Left ventricle myocardium inferior (tissue), 1 donor: ENCODE results near the gene KRTCAP2. TPM values are rescaled to one million over a fixed set of nuclear protein-coding genes. Genes with fewer than 3 reads are reported as not detected.

Experiments used
- DNase-seq: peaks from one replicate; pipeline ENCODE4 v3.0.0-alpha.2; 2020
- H3K27ac ChIP-seq: fragments of 200-600 bp; replicated peaks from 2 replicates; pipeline ENCODE4 v1.8.0; 2021
- H3K27me3 ChIP-seq: fragments of 200-600 bp; 2 replicates; pipeline ENCODE4 v1.8.0; 2021; ENCODE audit warnings: low read depth
- H3K36me3 ChIP-seq: fragments of 200-600 bp; 2 replicates; pipeline ENCODE4 v1.8.0; 2021
- H3K4me1 ChIP-seq: fragments of 200-600 bp; 2 replicates; pipeline ENCODE4 v1.8.0; 2021
- H3K4me3 ChIP-seq: fragments of 200-600 bp; 2 replicates; pipeline ENCODE4 v1.8.0; 2021; ENCODE audit warnings: mild to moderate bottlenecking, moderate library complexity
- H3K9me3 ChIP-seq: fragments of 200-600 bp; replicated peaks from 2 replicates; pipeline ENCODE4 v1.8.0; 2021
- intact Hi-C: fragments of 100-400 bp; cut with micrococcal nuclease; formaldehyde crosslinking; loops from one replicate; pipeline ENCODE4 v1.11.0; 2022
- total RNA-seq: library from RNA; stranded (reverse); fragmentation: NEBNext Ultra II Directional; extraction: Animal tissue kit (Norgen Biotek cat#: 25700); gene quantifications from one replicate; pipeline ENCODE4 v1.2.1, GENCODE V29; 2021
- TF ChIP-seq, protein P1 (sequence below): fragments of 200-600 bp; IDR thresholded peaks from 2 replicates; pipeline ENCODE4 v1.8.0; 2021; ENCODE audit warnings: antibody characterized with exemption, mild to moderate bottlenecking, borderline replicate concordance
- donor health status: DM: no; HTN: yes; CAD: no; lungs with severe emphysema.

KRTCAP2 gene
- total RNA-seq, 1 donor from 2014 or later: 113 TPM

DNA sequence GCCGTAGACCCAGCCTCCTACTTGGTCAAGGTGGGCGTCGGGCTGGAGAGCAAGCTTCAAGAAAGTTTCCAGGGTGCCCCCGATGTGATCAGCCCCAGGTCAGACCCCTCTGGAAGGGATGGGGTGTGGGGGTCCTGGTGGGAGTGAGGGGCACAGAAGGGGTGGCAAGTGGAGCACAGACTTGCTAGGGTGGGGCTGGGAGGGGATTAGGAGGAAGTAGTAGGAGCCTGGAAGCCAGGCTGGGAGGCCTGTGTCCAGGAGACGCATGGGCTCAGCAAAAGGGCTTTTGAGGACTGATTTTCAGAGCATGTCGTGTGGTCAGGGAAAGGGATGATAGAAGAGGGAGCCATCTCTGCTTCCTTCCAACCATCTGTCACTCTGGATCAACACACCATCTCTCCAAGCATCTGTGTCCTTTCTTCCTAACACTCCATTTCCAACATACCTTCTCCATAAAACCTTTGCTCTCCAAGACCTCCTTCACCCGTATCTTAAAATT, 9.0 kb upstream of the KRTCAP2 start:
- Histone ChIP-seq H3K4me3 (no peak overlapping the region), H3K9me3 (no peaks in the 10 kb centered on the region), H3K27me3 (no peaks in the 10 kb centered on the region), H3K36me3 (no peaks in the 10 kb centered on the region), H3K27ac (no peak overlapping the region), H3K4me1 (peaks cover 16% of the 10 kb centered on the region)
- intact Hi-C loops: no loop called here
- DNase-seq: no peak
- TF ChIP-seq, protein P1, sequence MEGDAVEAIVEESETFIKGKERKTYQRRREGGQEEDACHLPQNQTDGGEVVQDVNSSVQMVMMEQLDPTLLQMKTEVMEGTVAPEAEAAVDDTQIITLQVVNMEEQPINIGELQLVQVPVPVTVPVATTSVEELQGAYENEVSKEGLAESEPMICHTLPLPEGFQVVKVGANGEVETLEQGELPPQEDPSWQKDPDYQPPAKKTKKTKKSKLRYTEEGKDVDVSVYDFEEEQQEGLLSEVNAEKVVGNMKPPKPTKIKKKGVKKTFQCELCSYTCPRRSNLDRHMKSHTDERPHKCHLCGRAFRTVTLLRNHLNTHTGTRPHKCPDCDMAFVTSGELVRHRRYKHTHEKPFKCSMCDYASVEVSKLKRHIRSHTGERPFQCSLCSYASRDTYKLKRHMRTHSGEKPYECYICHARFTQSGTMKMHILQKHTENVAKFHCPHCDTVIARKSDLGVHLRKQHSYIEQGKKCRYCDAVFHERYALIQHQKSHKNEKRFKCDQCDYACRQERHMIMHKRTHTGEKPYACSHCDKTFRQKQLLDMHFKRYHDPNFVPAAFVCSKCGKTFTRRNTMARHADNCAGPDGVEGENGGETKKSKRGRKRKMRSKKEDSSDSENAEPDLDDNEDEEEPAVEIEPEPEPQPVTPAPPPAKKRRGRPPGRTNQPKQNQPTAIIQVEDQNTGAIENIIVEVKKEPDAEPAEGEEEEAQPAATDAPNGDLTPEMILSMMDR: no peak

DNA sequence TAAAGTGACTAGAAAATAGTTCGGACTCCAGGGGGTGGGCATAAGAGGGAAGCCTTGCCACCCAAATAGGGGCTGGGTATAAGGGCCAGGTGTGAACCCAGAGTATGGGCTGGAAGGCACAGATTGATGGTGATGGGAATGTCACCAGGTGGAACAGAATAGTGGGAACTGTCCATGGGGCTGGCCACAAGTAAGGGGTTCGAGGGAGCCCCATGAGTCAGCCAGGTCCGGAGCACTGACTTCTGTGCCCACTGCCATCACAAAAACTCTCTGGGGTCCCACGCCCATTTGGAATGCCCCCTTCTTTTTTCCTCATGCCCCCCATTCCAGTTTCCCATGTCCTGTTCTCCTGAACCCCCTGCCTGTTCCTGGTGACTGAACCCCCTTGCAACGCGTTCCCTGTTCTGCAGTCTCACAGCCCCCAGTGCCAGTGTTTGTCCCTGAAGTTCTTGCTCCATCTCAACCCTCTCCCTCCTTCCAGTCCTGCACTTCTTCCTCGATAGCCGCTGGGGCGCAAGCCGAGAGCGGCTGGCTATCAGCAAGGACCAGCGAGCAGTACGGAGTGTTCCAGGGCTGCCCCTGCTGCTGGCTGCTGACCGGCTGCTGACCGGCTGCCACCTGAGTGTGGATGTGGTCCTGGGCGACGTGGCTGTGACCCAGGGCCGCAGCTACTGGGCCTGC, 8.4 kb upstream of the KRTCAP2 start:
- TF ChIP-seq, protein P1: no peak
- no peak overlapping the region for H3K4me3 ChIP-seq

DNA sequence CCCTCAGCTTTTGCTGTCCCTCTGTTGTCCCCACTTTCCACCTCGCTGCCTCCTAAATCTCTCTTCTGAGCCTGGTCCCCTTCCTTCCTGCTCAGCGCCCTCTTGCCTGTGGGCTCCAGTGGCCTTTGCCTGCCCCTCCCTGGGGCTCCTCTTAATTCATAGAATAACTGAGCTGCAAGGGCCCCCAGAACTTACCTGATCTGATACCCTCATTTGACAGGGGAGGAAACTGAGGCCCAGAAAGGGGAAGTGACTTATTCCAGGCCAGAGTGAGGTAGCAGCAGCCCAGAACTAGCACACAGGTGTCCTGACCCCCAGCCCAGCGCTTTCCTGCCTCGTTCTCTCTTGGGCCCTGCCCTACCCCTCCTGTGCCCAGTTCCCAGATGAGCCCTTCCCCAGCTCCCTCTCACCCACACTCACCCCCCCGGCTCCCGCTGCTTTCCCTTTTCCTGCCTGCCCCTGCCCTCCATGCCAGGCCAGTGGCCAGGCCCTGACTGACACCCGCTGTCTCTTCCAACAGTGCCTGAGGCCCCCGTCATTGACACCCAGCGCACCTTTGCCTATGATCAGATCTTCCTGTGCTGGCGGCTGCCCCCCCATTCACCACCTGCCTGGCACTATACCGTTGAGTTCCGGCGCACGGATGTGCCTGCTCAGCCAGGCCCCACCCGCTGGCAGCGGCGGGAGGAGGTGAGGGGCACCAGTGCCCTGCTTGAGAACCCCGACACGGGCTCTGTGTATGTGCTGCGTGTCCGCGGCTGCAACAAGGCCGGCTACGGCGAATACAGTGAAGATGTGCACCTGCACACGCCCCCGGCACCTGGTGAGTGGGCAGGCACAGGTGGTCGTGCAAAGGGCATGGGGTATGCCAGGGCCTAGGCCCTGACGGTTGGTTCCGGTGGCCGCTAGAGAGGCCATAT, 6.3 kb upstream of the KRTCAP2 start:
- Histone ChIP-seq H3K9me3 (no peaks in the 10 kb centered on the region), H3K4me1 (peaks cover 11% of the 10 kb centered on the region), H3K27ac (no peak overlapping the region), H3K27me3 (peaks cover 17% of the 10 kb centered on the region), H3K4me3 (no peak overlapping the region), H3K36me3 (no peaks in the 10 kb centered on the region)
- intact Hi-C loops: no loop called here
- TF ChIP-seq, protein P1: no peak
- no peak for DNase-seq

More for the DNA sequence above, 8.4 kb upstream of the KRTCAP2 start:
- H3K4me1 ChIP-seq: peaks cover 21% of the 10 kb centered on the region
- intact Hi-C loops: no loop called here
- no peaks in the 10 kb centered on the region for H3K36me3 ChIP-seq
- no peaks in the 10 kb centered on the region for H3K27me3 ChIP-seq
- H3K27ac ChIP-seq: no peak overlapping the region
- no peak for DNase-seq
- no peaks in the 10 kb centered on the region for H3K9me3 ChIP-seq

DNA sequence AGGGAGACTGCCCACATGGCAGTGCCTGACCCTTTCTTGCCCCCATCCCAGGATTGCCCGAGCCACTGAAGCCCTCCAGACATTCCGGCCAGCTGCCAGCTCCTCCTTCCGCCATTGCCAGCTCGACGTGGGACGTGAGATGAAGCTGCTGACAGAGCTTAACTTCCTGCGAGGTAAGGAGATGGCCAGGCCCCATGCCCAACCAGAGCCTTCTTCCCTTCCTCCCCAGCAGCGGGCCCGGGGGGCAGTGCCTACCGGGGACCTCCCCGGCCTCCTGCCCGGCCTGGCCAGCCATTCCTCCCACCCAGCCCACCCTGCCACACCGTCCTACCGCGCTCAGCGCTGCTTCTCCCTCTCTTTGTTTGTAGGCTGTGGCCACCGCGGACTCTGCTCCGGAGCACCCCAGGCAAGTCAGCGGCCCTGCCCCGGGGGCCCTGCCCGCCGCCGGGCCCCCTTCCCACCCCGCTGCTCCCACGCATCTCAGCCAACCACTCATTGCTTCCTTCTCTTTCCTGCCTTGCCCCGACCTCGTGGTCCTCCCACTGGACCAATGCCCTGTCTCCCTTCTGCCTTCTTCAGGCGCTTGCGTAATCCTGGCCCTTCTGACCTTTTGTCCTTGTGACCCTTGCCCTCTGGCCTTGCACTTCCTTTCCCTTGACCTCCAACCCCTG, 5.5 kb upstream of the KRTCAP2 start:
- intact Hi-C loops: no loop called here
- no peaks in the 10 kb centered on the region for H3K9me3 ChIP-seq
- no peaks in the 10 kb centered on the region for H3K36me3 ChIP-seq
- H3K27me3 ChIP-seq: peaks cover 25% of the 10 kb centered on the region
- DNase-seq: no peak
- H3K4me3 ChIP-seq: peak overlapping the region; percentile 40
- H3K4me1 ChIP-seq: peaks cover 18% of the 10 kb centered on the region
- TF ChIP-seq, protein P1: no peak
- H3K27ac ChIP-seq: no peak overlapping the region

- TF ChIP-seq, protein P1: no peak
Observed at GRCh38 chr1:155177918-155178281, 4.8 kb upstream of the KRTCAP2 start.

More at GRCh38 chr1:155177918-155178281, 4.8 kb upstream of the KRTCAP2 start:
- H3K4me1 ChIP-seq: peaks cover 25% of the 10 kb centered on the region
- no peak overlapping the region for H3K27ac ChIP-seq
- H3K4me3 ChIP-seq: peak overlapping the region; percentile 40
- H3K36me3 ChIP-seq: no peaks in the 10 kb centered on the region
- DNase-seq: no peak
- intact Hi-C loops: no loop called here
- no peaks in the 10 kb centered on the region for H3K9me3 ChIP-seq
- H3K27me3 ChIP-seq: peaks cover 27% of the 10 kb centered on the region
